ENCODE results near the gene DAB1. TPM values are rescaled to one million over a fixed set of nuclear protein-coding genes. Genes with fewer than 3 reads are reported as not detected.

DAB1 gene
- total RNA-seq, 6 experiments from 2014 or later, result 0.13 to 1.2 (median 0.23) TPM

DNA sequence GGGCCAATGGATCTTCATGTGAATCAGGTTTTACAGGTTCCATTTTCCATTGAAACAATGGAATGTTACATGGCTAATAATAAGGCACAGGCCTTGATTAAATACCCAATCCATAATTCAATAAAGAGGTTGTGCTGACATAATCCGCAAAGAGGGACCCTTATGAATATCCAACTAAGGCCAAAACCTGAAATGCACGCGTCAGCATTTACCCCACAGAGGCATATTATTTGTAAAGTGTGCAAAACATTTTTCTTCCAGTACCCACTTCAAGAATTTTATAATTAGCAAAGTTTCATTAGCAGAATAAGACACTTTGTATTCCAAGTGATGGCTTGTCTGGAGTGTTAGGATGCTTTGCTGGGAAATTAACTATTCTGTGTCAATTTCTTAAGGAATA lies 237.4 kb downstream of the DAB1 start:
- no peaks in the 10 kb centered on the region for H3K4me1 Mint-ChIP-seq (ENCODE audit: low read depth)
- no peak overlapping the region for H3K4me3 Mint-ChIP-seq
- no peak for DNase-seq
- H3K9me3 Mint-ChIP-seq, result peaks cover 14% of the 10 kb centered on the region
- H3K27me3 Mint-ChIP-seq (ENCODE audit: insufficient read depth), result no peaks in the 10 kb centered on the region; the same call in 1 of the 2 replicates
- H3K36me3 Mint-ChIP-seq (ENCODE audit: low read depth), result no peaks in the 10 kb centered on the region
- TF ChIP-seq, protein P1, sequence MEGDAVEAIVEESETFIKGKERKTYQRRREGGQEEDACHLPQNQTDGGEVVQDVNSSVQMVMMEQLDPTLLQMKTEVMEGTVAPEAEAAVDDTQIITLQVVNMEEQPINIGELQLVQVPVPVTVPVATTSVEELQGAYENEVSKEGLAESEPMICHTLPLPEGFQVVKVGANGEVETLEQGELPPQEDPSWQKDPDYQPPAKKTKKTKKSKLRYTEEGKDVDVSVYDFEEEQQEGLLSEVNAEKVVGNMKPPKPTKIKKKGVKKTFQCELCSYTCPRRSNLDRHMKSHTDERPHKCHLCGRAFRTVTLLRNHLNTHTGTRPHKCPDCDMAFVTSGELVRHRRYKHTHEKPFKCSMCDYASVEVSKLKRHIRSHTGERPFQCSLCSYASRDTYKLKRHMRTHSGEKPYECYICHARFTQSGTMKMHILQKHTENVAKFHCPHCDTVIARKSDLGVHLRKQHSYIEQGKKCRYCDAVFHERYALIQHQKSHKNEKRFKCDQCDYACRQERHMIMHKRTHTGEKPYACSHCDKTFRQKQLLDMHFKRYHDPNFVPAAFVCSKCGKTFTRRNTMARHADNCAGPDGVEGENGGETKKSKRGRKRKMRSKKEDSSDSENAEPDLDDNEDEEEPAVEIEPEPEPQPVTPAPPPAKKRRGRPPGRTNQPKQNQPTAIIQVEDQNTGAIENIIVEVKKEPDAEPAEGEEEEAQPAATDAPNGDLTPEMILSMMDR (IDR thresholded peaks at IDR 0.05), result no peak
- no peak overlapping the region for H3K27ac Mint-ChIP-seq

DNA sequence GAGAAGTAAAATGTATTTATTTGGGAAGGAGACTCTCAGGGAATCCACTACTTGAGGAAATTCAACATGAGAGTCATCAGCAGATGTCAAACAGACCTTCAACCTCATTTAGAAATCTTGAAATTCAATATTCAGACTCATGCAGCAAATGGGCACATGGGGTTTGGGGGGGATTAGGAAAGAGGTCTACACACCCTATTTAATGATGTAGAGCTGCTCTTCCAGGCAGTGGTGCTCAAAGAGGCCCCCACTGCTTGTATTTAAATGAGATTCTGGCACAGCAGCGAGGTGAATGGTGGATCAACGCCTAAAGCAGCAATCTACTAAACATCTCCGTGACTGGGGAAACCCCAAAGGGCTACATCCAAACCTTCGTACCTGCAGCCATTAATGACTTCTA lies 244.9 kb downstream of the DAB1 start:
- H3K4me3 Mint-ChIP-seq, result no peak overlapping the region
- H3K27ac Mint-ChIP-seq, result no peak overlapping the region
- no peaks in the 10 kb centered on the region for H3K4me1 Mint-ChIP-seq (ENCODE audit: low read depth)
- no peaks in the 10 kb centered on the region for H3K27me3 Mint-ChIP-seq (ENCODE audit: insufficient read depth)
- peaks cover 14% of the 10 kb centered on the region for H3K9me3 Mint-ChIP-seq
- TF ChIP-seq, protein P1 (IDR thresholded peaks at IDR 0.05), result no peak
- DNase-seq, result no peak
- no peaks in the 10 kb centered on the region for H3K36me3 Mint-ChIP-seq (ENCODE audit: low read depth)

GRCh38 chr1:57175506-57175905 lies 248.4 kb downstream of the DAB1 start:
- peaks cover 17% of the 10 kb centered on the region for H3K9me3 Mint-ChIP-seq
- H3K4me1 Mint-ChIP-seq (ENCODE audit: low read depth), result no peaks in the 10 kb centered on the region
- no peaks in the 10 kb centered on the region for H3K36me3 Mint-ChIP-seq (ENCODE audit: low read depth)
- TF ChIP-seq, protein P1 (IDR thresholded peaks at IDR 0.05), result no peak
- no peaks in the 10 kb centered on the region for H3K27me3 Mint-ChIP-seq (ENCODE audit: insufficient read depth)
- H3K27ac Mint-ChIP-seq, result no peak overlapping the region
- no peak overlapping the region for H3K4me3 Mint-ChIP-seq
- no peak for DNase-seq

- H3K9me3 Mint-ChIP-seq, result peaks cover 35% of the 10 kb centered on the region
- no peak overlapping the region for H3K27ac Mint-ChIP-seq
- H3K4me3 Mint-ChIP-seq, result no peak overlapping the region
- no peaks in the 10 kb centered on the region; the same call in 1 of the 2 replicates for H3K27me3 Mint-ChIP-seq (ENCODE audit: insufficient read depth)
- TF ChIP-seq, protein P1 (IDR thresholded peaks at IDR 0.05), result no peak
- H3K36me3 Mint-ChIP-seq (ENCODE audit: low read depth), result no peaks in the 10 kb centered on the region; the same call in 1 of the 2 replicates
- DNase-seq, result no peak
- H3K4me1 Mint-ChIP-seq (ENCODE audit: low read depth), result no peaks in the 10 kb centered on the region
Observed at GRCh38 chr1:57172040-57172439, 251.8 kb downstream of the DAB1 start.

- Mint-ChIP-seq H3K27me3 (ENCODE audit: insufficient read depth) (no peaks in the 10 kb centered on the region; the same call in 1 of the 2 replicates), H3K4me3 (no peak overlapping the region), H3K36me3 (ENCODE audit: low read depth) (no peaks in the 10 kb centered on the region; the same call in 1 of the 2 replicates), H3K9me3 (peaks cover 42% of the 10 kb centered on the region), H3K4me1 (ENCODE audit: low read depth) (no peaks in the 10 kb centered on the region), H3K27ac (no peak overlapping the region)
- TF ChIP-seq, protein P1 (IDR thresholded peaks at IDR 0.05), result no peak
- no peak for DNase-seq
Observed at GRCh38 chr1:57167997-57168396, 255.9 kb downstream of the DAB1 start.

- Mint-ChIP-seq H3K36me3 (ENCODE audit: low read depth) (no peaks in the 10 kb centered on the region; the same call in 1 of the 2 replicates), H3K27ac (no peak overlapping the region), H3K9me3 (peaks cover 38% of the 10 kb centered on the region), H3K4me3 (no peak overlapping the region), H3K27me3 (ENCODE audit: insufficient read depth) (no peaks in the 10 kb centered on the region; the same call in none of the 2 replicates), H3K4me1 (ENCODE audit: low read depth) (no peaks in the 10 kb centered on the region)
- no peak for DNase-seq
- TF ChIP-seq, protein P1 (IDR thresholded peaks at IDR 0.05), result no peak
Observed at GRCh38 chr1:57165546-57165945, 258.3 kb downstream of the DAB1 start.

Measured in HFFc6 (cell line).